Neural progenitor cell (in vitro differentiated cells): ENCODE results near the gene CCL26.

ENCODE experiments used
- EZH2 ChIP-seq: fragments of 200-600 bp; sonication (generic); IDR thresholded peaks from 2 replicates; pipeline ENCODE4 v1.6.1; 2017; ENCODE audit warnings: antibody characterized with exemption, mild to moderate bottlenecking, moderate library complexity
- EZH2phosphoT487 ChIP-seq: fragments of 200-600 bp; sonication (generic); IDR thresholded peaks from 2 replicates; pipeline ENCODE4 v1.6.1; 2017; ENCODE audit warnings: antibody characterized with exemption
- TF ChIP-seq, protein P1 (sequence below): fragments of 200-600 bp; sonication (generic); IDR thresholded peaks from 2 replicates; pipeline ENCODE4 v1.5.1; 2017; ENCODE audit warnings: antibody characterized with exemption, mild to moderate bottlenecking

DNA sequence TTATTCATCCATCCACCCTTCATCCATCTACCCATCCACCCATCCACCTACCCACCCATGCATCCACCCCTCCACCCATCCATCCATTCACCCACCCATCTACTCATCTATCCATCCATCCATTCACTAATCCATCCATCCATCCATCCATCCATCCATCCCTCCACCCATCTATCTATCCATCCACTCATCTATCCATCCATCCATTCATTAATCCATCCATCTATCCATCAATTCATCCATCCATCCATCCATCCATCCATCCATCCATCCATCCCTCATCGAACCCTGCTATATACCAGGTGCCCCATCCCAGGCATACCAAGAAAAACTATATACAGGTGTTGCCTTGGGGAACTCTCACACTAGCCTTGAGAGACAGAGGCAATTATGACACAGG, 48.7 kb upstream of the CCL26 start:
- TF ChIP-seq, protein P1, sequence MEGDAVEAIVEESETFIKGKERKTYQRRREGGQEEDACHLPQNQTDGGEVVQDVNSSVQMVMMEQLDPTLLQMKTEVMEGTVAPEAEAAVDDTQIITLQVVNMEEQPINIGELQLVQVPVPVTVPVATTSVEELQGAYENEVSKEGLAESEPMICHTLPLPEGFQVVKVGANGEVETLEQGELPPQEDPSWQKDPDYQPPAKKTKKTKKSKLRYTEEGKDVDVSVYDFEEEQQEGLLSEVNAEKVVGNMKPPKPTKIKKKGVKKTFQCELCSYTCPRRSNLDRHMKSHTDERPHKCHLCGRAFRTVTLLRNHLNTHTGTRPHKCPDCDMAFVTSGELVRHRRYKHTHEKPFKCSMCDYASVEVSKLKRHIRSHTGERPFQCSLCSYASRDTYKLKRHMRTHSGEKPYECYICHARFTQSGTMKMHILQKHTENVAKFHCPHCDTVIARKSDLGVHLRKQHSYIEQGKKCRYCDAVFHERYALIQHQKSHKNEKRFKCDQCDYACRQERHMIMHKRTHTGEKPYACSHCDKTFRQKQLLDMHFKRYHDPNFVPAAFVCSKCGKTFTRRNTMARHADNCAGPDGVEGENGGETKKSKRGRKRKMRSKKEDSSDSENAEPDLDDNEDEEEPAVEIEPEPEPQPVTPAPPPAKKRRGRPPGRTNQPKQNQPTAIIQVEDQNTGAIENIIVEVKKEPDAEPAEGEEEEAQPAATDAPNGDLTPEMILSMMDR: no peak
- no peak for TF ChIP-seq EZH2phosphoT487
- TF ChIP-seq EZH2: no peak
